ENCODE measurements around the gene RAB19.

RAB19 gene

DNA sequence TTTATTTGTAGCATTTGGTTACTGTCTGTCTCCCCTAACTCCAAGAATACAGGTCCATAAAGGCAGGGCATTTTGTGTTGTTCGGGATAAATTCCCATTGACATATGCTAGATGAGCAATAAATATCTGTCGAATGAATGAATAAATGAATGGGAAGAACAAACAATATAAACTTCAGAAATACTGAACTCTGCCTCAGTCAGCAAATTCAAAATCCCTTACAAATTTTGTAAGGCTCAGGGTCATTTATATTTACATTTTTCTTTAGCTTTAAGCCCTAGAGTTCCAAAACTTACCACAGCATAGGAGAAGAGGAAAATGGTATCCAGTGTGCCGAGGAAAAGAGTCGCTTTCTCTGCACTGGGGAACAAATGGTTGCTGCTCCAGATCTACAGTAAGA, 34.6 kb upstream of the RAB19 start:
- DNase-seq (ENCODE audit: low read depth in 1 of 2, low spot score in 1 of 2) = no peak
- Histone ChIP-seq H3K27ac (replicated peaks) (no peak overlapping the region), H3K27me3 (ENCODE audit: insufficient read depth, poor library complexity, severe bottlenecking) (no peaks in the 10 kb centered on the region), H3K4me3 (replicated peaks; ENCODE audit: insufficient read depth, low read length) (no peak overlapping the region)
- TF ChIP-seq, protein P1, sequence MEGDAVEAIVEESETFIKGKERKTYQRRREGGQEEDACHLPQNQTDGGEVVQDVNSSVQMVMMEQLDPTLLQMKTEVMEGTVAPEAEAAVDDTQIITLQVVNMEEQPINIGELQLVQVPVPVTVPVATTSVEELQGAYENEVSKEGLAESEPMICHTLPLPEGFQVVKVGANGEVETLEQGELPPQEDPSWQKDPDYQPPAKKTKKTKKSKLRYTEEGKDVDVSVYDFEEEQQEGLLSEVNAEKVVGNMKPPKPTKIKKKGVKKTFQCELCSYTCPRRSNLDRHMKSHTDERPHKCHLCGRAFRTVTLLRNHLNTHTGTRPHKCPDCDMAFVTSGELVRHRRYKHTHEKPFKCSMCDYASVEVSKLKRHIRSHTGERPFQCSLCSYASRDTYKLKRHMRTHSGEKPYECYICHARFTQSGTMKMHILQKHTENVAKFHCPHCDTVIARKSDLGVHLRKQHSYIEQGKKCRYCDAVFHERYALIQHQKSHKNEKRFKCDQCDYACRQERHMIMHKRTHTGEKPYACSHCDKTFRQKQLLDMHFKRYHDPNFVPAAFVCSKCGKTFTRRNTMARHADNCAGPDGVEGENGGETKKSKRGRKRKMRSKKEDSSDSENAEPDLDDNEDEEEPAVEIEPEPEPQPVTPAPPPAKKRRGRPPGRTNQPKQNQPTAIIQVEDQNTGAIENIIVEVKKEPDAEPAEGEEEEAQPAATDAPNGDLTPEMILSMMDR (IDR thresholded peaks at IDR 0.05; ENCODE audit: insufficient read depth, low read length) = no peak
- TF ChIP-seq POLR2AphosphoS5 (IDR thresholded peaks at IDR 0.05; ENCODE audit: low read depth) (no peak), SPI1 (IDR thresholded peaks at IDR 0.05; ENCODE audit: borderline replicate concordance, low read depth) (no peak), GABPA (IDR thresholded peaks at IDR 0.05; ENCODE audit: low read depth) (no peak)
- TF ChIP-seq, protein P2, sequence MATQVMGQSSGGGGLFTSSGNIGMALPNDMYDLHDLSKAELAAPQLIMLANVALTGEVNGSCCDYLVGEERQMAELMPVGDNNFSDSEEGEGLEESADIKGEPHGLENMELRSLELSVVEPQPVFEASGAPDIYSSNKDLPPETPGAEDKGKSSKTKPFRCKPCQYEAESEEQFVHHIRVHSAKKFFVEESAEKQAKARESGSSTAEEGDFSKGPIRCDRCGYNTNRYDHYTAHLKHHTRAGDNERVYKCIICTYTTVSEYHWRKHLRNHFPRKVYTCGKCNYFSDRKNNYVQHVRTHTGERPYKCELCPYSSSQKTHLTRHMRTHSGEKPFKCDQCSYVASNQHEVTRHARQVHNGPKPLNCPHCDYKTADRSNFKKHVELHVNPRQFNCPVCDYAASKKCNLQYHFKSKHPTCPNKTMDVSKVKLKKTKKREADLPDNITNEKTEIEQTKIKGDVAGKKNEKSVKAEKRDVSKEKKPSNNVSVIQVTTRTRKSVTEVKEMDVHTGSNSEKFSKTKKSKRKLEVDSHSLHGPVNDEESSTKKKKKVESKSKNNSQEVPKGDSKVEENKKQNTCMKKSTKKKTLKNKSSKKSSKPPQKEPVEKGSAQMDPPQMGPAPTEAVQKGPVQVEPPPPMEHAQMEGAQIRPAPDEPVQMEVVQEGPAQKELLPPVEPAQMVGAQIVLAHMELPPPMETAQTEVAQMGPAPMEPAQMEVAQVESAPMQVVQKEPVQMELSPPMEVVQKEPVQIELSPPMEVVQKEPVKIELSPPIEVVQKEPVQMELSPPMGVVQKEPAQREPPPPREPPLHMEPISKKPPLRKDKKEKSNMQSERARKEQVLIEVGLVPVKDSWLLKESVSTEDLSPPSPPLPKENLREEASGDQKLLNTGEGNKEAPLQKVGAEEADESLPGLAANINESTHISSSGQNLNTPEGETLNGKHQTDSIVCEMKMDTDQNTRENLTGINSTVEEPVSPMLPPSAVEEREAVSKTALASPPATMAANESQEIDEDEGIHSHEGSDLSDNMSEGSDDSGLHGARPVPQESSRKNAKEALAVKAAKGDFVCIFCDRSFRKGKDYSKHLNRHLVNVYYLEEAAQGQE (IDR thresholded peaks at IDR 0.05; ENCODE audit: insufficient replicate concordance, low read depth) = no peak

DNA sequence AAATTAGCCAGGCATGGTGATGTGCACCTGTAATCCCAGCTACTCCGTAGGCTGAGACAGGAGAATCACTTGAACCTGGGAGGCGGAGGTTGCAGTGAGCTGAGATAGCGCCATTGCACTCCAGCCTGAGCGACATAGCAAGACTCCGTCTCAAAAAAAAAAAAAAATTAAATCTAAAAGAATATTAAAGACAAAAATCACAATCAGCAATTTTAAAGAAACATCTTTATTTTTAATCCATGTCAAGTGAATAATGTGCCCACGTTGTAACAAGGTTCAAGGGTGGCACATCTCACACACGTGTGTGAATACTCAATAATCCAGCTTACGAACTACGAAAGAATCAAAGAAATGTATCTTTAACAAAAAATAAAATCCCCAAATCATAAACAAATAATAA, 28.5 kb upstream of the RAB19 start:
- H3K27ac ChIP-seq (replicated peaks) = no peak overlapping the region

DNA sequence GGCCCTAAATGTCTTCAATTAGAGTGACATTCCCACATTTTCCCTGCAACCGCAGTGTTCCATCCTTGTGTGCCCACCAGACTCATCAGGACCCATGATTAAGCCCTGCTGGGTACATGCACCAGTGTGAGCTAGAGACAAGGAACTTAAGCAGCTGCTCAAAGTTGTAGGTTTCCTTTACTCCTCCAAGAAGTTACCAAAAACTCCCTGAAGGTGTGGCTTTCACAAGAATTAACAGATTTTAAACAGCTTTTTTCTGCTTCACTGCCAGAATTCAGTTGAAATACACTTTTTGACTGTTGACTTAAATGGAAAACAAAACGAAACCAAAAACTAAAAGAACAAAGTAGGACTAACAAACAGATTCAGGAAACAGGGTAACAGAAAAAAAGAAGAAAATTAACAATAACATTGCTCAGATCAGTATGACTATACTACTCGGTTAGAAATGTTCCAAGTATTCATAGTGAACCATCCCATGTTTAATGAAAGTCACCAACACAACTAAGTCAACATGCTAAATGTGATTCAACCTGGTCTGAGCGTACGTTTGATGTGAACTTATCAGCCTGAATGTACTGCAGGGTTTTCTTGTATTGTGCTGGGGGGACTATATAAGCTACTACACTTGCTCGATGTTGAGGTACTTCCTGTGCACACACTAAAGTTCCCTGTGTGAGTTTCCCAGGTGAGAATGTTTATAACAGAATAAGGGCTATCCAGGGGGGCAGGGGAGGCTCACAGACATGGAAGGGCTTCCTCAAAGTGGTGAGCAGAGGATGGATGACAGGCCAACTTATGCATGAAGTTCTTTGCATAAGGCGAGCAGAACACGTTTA, 27.7 kb upstream of the RAB19 start:
- Histone ChIP-seq H3K27ac (replicated peaks) (no peak overlapping the region), H3K4me3 (replicated peaks; ENCODE audit: insufficient read depth, low read length) (no peak overlapping the region), H3K27me3 (ENCODE audit: insufficient read depth, poor library complexity, severe bottlenecking) (peaks cover 8% of the 10 kb centered on the region)
- TF ChIP-seq, protein P1 (IDR thresholded peaks at IDR 0.05; ENCODE audit: insufficient read depth, low read length) = no peak
- TF ChIP-seq POLR2AphosphoS5 (IDR thresholded peaks at IDR 0.05; ENCODE audit: low read depth) (no peak), GABPA (IDR thresholded peaks at IDR 0.05; ENCODE audit: low read depth) (no peak), SPI1 (IDR thresholded peaks at IDR 0.05; ENCODE audit: borderline replicate concordance, low read depth) (no peak)
- TF ChIP-seq, protein P2 (IDR thresholded peaks at IDR 0.05; ENCODE audit: insufficient replicate concordance, low read depth) = no peak
- DNase-seq (ENCODE audit: low read depth in 1 of 2, low spot score in 1 of 2) = no peak

More for the DNA sequence above, 28.5 kb upstream of the RAB19 start:
- DNase-seq (ENCODE audit: low read depth in 1 of 2, low spot score in 1 of 2) = no peak
- Histone ChIP-seq H3K27me3 (ENCODE audit: insufficient read depth, poor library complexity, severe bottlenecking) (peaks cover 8% of the 10 kb centered on the region), H3K4me3 (replicated peaks; ENCODE audit: insufficient read depth, low read length) (no peak overlapping the region)
- TF ChIP-seq GABPA (IDR thresholded peaks at IDR 0.05; ENCODE audit: low read depth) (no peak), POLR2AphosphoS5 (IDR thresholded peaks at IDR 0.05; ENCODE audit: low read depth) (no peak), SPI1 (IDR thresholded peaks at IDR 0.05; ENCODE audit: borderline replicate concordance, low read depth) (no peak)
- TF ChIP-seq, protein P2 (IDR thresholded peaks at IDR 0.05; ENCODE audit: insufficient replicate concordance, low read depth) = no peak
- TF ChIP-seq, protein P1 (IDR thresholded peaks at IDR 0.05; ENCODE audit: insufficient read depth, low read length) = no peak

All from HL-60 (cell line).